NCI-H187 (cell line): Measurements from ENCODE around the gene PAX6.

Experiments
- DNase-seq, 2 experiments: peaks; one replicate each; lab custom pipeline; 2025; lab: John Stamatoyannopoulos, UW

The PAX6 gene

DNA sequence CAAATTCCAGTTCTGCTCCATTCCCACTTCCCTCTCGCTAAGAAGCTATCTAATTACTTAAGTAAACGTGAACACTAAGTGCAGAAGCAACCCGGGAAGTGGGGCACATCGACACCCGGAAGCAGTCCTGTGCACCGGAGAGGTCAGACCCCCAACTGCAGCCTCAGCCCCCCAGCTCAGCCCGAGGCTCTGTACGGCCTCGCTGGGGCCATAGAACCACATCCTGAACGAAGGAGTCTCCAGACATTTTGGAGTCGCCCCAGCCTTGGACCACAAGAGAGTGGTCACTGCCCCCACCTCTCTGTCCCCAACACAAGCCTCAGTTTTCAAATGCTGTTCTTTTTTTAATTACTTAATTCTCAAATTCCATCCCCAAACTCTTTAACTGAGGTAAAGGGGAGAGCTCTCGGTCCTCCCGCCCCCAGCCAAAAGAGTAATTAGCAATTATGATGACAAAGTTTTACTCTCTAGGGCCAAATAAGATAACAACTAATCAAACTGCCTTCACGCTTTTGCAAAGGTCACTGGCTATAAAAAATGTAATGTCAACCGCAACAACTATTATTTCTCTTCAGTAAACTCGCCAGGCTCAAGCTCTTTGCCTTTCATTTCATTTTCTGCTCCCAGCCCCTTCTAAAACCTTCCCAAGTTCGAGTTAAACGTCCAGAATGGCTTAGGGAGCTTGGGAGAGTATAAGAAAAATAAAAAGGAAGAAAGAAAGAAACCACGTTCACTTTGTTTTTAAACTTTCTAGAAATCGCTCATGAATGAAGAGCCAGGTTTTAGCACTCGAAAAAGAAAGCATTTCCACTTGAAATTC lies 2.2 kb downstream of the PAX6 start:
- DNase-seq: no peak

DNA sequence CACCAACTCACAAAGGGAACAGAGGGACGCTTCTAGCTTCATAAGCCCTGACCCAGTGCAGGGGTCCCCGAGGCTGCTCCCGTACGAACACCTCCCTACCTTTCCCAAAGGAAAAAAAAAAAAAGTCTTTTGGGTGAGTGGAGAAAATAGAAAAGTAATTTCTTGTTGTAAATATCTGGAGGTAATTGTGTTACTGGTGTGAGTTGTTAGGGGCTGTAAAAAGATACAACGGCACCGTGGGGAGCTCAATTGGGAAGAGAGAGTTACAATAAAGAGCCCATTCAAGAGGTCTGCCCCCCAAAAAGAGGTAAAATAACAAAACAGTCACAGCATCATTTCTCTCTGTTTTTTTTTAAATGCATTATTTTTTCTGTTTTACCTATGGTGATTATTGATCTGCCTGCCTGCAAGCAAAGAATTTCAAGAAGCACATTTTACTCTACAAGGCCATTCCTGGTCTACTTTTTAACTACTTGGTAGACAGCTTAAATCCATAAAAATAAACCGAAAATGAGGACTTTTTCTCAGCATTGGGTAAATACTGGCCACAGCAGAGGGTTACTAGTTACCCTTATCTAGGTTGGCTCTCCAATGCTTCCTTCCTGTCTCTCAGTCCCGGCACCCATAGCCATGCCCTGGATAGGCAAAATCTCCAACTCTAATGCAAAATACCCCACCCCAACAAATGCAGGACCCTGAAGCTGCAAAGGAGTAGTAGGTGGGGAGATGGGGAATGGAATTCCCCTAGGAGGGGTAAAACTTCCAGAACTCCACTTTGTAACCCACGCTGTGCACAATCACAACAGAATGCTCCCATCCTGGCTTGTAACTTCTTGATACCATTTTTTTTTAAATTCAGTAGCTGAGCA lies 3.1 kb downstream of the PAX6 start:
- no peak for DNase-seq

DNA sequence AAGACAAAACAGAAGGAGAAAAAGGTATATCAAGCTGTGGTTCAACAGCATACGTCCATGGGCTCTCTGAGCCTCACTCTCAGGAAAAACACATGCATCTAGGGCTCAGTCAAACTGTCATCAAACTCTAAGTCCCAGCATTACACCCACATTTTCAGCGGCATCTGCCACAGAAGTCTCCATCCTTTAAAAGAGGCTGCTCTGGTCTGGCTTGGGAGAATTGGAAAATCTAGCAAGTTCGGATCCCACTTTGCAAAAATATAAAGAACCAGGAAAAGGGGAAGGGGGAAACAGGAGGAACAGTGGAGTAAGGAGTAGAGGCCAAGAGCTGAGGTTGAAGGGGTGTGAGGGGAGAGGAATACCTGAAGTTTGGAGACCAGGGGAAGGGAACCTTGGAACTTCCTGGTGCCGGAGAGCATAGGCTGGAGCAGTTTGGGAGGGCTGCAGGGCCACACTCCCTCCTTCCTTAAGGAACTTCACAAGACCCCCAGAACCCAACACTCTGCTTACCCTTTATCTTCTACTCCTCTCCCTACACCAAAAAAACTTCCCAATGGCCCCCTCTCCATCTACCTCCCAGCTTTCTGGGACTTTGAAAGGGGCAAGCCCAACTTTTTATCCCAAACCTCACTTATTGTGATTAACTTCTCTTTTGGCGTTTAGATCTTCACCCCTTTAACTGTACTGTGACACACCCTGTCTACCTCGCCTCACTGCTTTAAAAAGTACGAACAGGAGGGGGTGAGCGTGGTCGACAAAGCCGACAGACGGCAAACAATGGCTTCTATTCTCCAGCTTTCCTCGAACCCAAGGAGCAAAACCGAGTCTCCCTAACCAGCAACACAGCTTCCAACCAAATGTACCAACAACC lies 4.0 kb downstream of the PAX6 start:
- no peak for DNase-seq

DNA sequence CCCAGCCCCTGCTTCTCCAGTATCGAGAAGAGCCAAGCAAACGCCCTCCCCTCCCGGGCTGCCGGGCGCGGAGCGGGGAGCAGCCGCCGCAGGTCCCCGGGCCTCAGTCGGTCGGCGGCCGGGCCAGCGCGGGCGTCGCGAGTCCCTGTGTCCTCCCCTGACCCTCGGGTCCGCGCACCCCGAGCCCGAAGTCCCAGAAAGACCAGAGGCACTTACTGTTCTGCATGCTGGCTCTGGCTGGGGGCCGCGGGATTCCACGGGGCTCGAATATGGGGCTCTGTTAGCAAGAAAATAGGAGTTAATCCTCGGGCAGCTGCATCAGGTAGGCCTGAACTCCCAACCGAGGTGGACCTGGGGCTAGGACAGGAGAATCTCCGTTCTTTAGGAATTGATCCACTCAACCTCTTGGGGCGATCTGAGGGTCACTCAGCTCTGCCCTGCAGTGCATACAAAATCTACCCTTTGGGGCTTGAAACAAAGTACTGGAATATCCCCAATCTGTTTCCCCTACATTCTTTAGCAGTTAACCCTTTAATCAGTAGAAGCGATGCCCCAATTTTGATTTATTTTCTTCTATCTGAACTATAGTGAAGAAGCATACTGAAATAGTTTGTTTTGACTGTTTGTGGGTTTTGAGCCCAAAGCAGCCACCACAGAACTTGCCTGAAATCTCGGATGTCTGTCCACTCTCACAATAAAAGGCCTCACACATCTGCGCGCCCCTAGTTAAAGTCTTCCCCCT lies 4.8 kb downstream of the PAX6 start:
- no peak for DNase-seq

DNA sequence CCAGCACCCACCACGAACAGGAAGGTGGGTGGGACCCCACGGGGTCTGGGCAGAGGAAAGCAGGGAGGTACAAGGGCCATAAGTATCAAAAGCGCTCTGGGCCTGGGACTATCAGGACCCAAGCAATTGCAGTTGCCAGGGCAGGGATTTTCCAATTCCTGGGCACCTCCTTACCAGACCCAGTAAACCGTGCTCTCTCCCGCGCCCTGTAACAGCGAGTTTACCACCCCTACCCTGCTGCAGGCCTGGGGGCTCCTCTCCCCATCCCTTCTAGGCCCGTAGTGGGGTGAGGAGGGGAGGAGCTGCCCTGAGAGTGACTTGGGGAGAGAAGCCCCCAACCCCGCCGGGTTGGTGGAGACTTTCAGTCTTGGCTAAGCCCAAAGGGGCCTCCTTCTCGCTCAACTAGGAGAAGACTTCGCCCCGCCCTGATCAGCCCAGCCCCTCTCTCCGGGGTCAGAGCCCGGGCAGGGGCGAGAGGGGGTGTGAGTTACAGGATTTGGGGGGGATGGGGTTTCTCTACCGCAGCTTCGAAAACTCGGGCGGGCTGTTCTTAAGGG lies 5.4 kb downstream of the PAX6 start:
- no peak for DNase-seq

DNA sequence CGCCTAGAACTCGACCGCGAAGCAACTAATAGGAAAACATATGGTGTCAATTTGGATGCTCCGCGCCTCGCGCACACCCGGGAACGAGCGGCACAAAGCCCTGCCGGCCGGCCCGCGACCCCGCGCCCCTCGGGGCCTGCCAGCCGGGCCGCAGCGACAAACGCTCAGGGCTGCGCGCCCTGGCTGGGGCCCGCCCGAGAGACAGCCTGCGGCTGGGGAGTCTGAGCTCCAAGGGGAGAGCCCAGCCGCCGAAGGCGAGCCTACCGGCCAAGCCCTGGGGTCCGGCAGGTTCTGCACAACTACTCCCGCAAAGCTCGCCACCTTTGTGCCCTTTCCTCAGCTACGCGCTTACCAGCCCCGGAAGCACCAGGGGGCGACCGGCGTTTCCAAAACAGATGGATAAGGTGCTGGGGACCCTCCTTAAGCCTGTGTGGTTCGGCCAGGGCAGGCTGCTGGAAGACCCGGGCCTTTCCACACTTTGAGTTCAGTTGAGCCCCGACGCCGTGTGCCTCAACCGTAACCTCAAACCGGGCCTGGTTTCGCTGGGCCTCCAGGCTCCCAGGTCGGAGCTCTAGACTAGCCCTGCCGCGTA lies 6.0 kb downstream of the PAX6 start:
- DNase-seq: no peak

DNA sequence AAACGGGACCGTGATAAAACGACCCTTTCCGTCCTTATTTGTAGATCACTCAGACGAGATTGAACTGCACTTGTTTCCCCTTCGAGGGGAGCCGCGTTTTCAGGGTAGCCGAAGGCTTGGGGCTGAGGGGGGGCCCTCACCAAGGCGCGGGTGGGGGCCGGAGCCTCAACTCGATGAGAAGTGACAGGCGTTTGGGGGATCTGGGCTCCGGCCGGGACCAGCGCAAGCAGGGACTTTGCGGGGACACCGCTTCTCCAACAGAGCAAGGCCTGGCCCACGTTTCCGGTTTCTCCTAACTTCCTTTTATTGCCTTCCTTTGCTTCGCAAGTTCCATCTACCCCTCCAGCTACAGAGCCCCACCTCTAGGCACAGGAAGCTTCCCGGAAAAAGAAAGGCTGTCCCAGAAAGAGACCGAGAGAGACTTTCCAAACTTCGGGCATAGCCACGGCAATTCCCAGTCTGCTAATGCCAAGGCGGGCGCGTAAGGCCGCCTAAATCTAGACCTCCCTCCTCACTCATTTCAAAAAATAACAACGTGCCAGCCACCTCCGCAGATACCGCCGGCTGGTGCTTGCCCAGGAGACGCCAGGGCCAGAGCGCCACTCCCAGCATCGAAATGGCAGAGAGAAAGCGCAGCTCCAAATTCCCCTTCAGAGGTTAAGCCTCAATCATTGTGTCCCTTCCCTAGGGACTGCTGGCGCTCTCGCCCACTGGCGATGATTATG lies 6.6 kb downstream of the PAX6 start:
- DNase-seq: no peak

DNA sequence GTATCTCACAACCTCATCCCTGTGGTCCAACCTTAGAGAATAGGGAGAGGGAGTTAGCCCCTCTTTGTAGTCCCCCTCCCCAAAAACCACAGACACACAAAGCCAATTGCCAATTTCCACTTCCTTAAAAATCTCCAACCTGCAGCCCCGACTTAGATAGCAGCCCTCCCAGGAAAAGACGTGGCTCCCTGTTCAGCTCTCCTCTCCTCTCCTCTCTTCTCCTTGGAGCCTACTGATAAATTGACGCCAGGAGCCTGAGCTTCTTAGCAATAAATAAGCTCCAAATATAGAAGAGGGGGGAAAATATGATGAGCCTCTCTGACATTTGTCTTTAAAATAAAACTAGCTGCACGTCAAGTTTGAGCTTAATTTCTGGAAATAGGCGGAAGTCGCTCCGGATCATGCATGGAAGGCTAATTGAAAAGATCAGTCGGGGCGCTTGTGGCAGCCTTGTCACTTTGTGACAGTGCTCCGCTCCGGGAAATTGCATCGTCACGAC lies 7.3 kb downstream of the PAX6 start:
- no peak for DNase-seq

DNA sequence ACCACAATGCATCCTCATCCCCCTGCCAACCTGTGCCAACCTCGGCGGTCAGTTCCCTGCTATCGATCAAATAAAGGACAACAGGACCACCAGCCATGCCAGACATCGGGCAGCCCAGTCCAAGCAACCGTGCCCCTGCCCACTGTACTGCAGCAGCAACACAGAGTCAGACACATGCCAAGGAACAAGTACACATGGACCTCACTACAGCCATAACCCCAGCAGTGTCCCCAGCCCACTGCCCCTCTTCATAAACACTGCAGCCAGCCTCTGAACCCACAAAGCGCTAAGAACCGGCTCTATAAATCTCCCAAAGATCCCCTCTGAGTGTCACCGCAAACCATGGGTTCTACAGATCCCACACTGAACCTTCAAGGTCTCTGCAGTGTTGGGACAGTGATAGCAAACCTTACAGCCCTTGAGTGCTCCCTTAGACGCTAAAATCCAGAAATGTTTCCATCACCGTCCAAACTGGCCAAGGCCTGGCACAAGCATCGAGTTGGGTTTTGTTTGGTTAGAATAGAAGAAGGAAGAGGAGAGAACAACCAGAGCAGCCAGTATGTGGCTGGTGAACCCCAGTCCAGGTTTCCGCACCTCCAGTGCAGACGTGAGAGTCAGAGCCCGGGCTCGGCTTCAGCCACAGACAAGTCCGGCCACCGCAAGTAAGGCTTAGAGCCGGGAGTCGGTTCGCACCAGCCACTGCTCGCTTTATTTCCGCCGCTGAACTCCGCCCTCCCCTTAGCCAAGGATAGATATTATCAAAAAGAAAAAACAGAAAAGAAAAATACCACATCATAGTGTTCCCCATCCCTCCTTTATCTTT lies 7.9 kb downstream of the PAX6 start:
- DNase-seq: no peak

DNA sequence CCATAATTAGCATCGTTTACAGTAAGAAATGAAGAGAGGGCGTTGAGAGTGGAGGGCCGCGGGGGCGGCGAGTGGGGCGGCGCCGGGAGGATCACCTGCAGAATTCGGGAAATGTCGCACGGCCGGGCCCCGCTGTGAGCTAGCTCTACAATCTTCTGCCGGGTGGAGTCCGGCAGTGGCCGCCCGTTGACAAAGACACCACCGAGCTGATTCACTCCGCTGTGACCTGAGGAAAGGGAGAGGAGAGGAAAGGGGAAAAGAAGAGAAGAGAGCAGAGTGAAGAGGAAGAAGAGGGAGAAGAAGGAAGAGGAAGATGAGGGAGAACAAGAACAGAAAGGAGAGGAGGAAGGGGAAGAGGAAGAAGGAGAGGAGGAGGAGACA lies 8.5 kb downstream of the PAX6 start:
- no peak for DNase-seq

DNA sequence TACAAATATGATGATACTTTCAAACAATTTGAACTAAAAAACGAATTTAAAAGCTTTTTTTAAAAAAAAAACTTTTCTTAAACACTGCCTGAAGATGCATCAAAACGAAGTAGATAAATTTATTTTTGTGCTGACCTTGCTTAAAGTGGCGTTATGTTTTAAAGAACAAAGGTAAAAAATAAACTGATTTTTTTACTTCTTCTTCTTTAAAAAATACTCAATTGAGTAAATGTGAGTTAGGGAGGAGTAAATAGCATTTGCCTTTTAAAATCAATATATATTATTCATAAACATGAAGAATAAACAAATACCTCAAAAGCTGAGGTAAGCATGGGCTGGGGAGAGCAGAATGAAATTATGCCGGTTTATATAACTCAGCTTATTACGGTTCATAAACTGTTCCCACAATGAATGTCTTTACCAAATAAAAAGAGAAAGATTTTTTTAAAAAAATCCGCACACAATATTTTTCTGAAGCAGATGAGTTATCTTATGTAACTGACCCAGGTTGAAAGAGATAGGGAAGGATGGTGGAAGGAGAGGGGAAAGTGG lies 9.0 kb downstream of the PAX6 start:
- DNase-seq: no peak

DNA sequence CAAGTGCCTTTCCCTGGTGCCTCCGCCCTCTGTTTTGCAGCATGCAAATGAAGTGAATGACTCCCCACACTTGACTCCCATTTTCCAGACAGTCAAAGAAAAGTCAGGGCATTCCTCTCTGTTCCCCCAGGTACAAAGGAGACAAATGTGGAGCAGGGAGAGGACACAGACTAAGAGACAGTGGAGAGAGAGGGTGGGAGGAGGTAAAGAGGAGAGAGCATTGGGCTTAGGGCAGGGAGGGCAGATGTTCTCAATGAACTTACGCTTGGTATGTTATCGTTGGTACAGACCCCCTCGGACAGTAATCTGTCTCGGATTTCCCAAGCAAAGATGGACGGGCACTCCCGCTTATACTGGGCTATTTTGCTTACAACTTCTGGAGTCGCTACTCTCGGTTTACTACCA lies 9.8 kb downstream of the PAX6 start:
- DNase-seq: no peak

DNA sequence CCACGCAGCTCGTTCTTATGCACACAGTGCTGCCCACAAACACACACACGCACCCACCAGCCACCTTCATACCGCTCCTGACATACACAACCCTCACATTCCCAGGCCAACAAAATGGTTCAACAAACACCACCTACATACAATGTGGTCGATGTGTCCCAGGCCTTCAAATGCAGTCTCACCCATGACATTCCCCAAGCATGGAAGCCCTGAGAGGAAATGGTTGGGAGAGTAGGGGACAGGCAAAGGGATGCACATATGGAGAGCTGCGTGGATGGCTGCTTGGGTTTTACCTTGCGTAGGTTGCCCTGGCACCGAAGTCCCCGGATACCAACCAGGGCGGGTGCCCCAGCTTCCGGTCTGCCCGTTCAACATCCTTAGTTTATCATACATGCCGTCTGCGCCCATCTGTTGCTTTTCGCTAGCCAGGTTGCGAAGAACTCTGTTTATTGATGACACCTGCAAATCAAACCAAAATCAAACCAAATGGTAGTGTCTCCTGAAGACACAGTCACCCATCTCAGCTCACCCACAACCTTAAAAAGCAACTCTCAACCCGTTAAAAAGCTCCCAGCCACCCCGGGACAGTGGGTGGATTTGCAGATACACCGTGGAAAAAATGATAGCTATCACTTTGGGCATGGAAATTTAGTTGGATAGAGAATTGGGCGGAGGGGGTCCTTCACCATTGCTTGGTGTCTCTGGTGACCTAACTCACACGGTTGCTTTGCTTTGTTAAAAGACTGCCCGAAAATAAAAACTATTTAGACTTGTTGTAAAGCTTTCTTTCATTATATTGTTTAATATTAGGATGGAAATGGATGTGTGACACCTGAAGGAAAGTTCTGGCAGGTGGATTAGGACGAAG lies 10.5 kb downstream of the PAX6 start:
- no peak for DNase-seq

DNA sequence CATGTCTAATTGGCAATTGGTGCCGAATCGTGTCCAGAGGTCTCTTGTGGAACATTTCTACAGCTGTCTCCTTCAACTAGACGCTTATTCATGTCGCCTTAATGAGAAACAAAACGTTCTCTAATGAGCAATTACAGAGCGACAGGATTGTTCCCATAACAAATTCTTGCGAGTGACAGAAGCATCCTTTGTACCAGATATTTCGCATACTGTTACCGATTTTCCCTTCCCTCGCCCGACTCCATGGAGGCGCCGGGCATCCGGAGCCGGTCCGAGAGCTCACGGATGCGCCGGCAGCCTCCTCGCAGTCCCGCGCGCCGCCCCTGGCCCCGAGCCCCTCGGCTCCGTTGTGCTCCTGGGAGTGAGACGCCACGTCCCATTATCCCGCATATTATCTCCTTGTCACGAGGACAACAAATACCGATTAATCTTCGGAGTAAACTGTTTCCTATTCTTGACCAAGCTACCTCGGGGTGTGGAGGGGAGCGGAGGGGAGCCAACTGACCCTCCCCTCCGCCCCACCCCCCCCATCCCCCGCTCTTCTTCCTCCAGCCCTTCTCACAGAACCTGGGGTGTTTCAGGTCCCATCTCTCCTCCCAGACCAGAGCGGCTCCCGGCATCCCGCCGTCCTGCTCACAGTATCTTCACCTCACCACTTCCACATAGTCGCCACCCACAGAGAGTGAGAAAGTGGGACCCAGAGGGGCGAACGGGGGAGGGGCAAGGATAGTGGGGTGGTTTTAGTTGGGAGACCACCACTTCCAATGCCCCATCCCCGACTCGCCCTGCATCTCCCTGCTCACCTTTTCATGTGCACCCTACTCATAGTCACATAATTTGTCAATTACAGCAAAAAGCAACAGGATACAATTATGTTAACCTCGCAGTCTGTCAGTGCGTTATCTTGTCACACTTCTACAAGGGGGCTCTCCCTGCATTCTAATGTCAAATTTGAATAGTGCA lies 11.4 kb downstream of the PAX6 start:
- DNase-seq: no peak

DNA sequence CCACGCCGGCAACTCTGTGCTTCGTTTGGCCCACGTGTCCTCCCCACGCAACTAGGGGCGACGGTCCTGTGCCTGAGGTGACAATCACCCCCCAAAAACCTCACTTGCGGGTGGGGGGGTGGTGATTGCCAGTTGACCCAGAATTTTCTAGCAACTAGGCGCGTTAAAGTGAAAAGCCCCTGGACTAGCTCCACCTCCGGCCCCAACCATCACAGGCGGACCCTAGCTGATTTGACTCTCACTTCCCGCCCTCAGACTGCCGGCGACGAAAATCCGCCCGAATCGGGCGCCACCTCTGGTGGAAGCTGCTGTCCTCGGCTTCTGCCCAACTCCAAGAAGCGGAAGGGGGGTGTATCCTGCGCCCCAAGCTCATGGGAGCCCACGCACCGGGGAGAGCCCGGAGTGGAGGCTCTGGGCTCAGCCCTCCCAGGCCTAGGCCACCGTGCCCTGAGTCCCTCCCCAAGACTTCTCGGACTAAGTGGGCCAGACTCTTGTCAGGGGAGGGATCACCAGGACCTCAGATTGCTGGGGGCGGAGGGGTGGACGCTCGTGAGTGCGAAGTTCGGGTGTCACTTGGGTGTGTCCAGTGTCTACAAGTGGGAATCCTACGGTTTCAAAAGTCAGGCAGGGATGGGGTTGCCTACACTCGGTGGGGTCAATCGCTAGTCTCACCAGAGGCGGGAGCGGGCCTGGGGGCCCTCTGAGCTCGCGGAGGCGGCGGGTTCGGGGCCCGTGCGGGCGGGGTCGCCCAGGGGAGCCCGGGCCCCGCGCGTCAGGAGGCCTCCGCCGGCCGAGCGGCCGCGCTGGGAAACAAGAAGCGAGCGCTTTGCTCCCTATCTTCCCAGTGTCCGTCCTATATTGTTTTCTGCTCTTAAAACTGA lies 12.3 kb downstream of the PAX6 start:
- no peak for DNase-seq
